NCI-H526 treated with DMSO at 0.1 percent for 48 hours (cell line): ENCODE measurements around the gene STK32B.
"Not testable (repeated sequence)": the region's sequence is repeated elsewhere in the genome, so short reads cannot be mapped to it uniquely, and the experiment has no call there.

ENCODE experiments used
- DNase-seq: peaks from one replicate; lab custom pipeline; 2025; lab: John Stamatoyannopoulos, UW

Gene STK32B

GRCh38 chr4:5051278-5052203 is at the start of gene STK32B:
Gene STK32B, plus strand, starts transcription at chr4:5051480.
- DNase-seq = peak; percentile 61

- not testable (repeated sequence) for DNase-seq
Observed at GRCh38 chr4:5001641-5002040, 49.6 kb upstream of the STK32B start.

- DNase-seq = no peak
Observed at GRCh38 chr4:5003372-5003857, 47.9 kb upstream of the STK32B start.

- no peak for DNase-seq
Observed at GRCh38 chr4:5003918-5004317, 47.4 kb upstream of the STK32B start.

GRCh38 chr4:5004496-5004895 is 46.8 kb upstream of the STK32B start:
- no peak for DNase-seq

- not testable (repeated sequence) for DNase-seq
Observed at GRCh38 chr4:5006932-5007331, 44.3 kb upstream of the STK32B start.

GRCh38 chr4:5009796-5010195 is 41.5 kb upstream of the STK32B start:
- DNase-seq = no peak

- no peak for DNase-seq
Observed at GRCh38 chr4:5010984-5011383, 40.3 kb upstream of the STK32B start.

- no peak for DNase-seq
Observed at GRCh38 chr4:5012244-5012898, 38.9 kb upstream of the STK32B start.

GRCh38 chr4:5012958-5013357 is 38.3 kb upstream of the STK32B start:
- no peak for DNase-seq

GRCh38 chr4:5014007-5014682 is 37.1 kb upstream of the STK32B start:
- no peak for DNase-seq

GRCh38 chr4:5018096-5018495 is 33.2 kb upstream of the STK32B start:
- peak; percentile 31 for DNase-seq

- DNase-seq = no peak
Observed at GRCh38 chr4:5018603-5019002, 32.7 kb upstream of the STK32B start.

- no peak for DNase-seq
Observed at GRCh38 chr4:5019274-5019673, 32.0 kb upstream of the STK32B start, which contains the start of gene CYTL1. Gene CYTL1, minus strand, starts transcription at chr4:5019458. Its CDS starts 13 bp downstream, at chr4:5019445.

GRCh38 chr4:5019796-5020195 is 31.5 kb upstream of the STK32B start:
- DNase-seq = no peak

GRCh38 chr4:5020341-5020740 is 30.9 kb upstream of the STK32B start:
- DNase-seq = no peak

- no peak for DNase-seq
Observed at GRCh38 chr4:5021546-5021945, 29.7 kb upstream of the STK32B start.

- no peak for DNase-seq
Observed at GRCh38 chr4:5024673-5025072, 26.6 kb upstream of the STK32B start.

- DNase-seq = no peak
Observed at GRCh38 chr4:5026371-5026770, 24.9 kb upstream of the STK32B start.

- DNase-seq = no peak
Observed at GRCh38 chr4:5027346-5027745, 23.9 kb upstream of the STK32B start.

- no peak for DNase-seq
Observed at GRCh38 chr4:5028480-5028879, 22.8 kb upstream of the STK32B start.

- no peak for DNase-seq
Observed at GRCh38 chr4:5029447-5029846, 21.8 kb upstream of the STK32B start.
